ENCODE results near the gene ACTA1.
"Not testable (repeated sequence)": the region's sequence is repeated elsewhere in the genome, so short reads cannot be mapped to it uniquely, and the experiment has no call there.

ACTA1 gene

GRCh38 chr1:229438021-229438420 is 4.1 kb upstream of the ACTA1 start:
- DNase-seq = no peak

DNA sequence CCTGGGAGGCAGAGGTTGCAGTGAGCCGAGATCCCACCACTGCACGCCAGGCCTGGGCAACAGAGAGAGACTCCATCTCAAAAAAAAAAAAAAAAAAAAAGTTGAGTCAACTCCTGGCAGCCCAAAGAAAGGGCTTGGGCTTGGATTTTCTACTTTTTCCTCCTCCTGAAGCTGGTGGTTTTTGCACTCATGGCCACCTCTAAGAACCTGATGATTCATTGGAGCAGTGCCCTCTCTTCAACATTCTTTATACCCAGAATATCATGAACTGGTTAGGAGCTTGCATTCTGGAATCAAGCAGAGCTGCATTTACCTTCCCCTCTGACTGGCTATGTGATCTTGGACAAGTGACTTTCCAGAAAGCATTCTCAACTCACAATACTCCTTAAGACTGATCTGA is 3.5 kb upstream of the ACTA1 start:
- DNase-seq = no peak

- no peak for DNase-seq
Measured at GRCh38 chr1:229436201-229436600, 2.3 kb upstream of the ACTA1 start.

DNA sequence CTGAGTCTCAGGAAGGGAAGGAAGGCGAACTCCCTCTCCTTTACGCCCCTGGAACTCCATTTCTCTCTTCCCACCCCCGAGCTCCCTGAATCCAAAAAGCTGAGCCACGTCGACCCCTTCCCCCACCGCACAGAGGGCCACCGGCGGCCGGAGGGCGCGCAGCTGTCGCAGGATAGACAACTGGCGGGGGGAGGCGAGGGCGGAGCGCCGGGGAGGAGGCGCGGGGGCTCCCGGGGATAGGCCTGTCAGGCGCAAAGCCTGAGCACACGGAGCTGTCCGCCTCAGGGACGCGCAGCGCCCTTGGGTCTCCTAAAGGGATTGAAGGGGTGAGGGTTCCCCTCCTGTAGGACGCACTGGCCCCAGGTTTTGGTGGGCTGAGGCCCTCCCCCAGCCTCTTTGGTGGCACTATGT is 752 bp upstream of the ACTA1 start:
- no peak for DNase-seq

DNA sequence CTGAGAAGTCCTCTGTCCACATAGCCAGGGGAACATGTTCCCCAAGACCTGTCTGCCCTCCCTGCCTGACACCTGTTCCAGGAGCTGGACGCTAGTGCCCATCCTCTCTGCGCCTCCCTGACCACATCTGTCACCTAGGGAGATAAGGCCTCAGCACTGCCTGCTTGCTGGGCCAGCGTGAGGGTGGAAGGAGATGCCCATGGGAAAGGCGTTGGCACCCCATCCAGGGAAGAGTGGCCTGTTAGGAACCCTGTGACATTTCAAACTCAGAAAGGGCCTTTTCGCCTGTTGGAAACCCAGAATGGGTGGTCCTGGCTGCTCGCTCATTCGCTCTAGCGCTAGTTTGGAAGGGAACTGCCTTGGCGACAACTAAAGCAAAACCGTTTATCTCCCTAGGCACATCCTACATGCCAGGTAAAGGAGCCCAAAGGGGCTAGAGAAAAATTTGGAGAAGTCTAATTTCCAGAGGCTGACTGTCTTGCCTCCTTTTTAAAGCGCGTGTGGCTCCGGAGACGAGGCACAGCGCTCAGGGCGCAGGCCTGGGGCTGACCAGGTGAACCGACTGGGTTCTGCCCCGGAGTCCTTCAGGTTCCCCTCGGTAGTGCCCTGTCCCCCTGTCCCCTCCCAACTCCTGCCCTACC is 410 bp downstream of the ACTA1 start:
- no peak for DNase-seq

DNA sequence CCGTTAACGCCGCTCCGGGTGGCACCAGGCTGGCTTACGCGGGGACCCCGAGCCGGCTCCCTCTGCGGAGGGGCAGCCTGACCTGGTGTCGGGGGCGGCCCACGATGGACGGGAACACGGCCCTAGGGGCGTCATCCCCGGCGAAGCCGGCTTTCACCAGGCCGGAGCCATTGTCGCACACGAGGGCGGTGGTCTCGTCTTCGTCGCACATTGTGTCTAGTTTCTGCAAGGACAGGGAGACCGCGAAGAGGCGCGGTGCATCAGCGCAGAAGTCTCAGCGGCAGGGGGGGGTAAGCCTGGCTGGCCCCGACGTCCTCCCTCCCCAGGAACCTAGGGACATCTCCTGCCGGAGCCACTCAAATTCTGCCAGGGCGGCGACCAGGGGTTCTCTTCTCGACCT is 989 bp downstream of the ACTA1 start:
- DNase-seq = no peak

GRCh38 chr1:229432116-229432461 is 1.8 kb downstream of the ACTA1 start:
- no peak for DNase-seq

GRCh38 chr1:229431284-229432115 is 2.4 kb downstream of the ACTA1 start:
- DNase-seq = no peak

- peak; percentile 49 for DNase-seq
Measured at GRCh38 chr1:229430761-229431283, 3.1 kb downstream of the ACTA1 start.

- no peak for DNase-seq
Measured at GRCh38 chr1:229428256-229428655, 5.6 kb downstream of the ACTA1 start.

DNA sequence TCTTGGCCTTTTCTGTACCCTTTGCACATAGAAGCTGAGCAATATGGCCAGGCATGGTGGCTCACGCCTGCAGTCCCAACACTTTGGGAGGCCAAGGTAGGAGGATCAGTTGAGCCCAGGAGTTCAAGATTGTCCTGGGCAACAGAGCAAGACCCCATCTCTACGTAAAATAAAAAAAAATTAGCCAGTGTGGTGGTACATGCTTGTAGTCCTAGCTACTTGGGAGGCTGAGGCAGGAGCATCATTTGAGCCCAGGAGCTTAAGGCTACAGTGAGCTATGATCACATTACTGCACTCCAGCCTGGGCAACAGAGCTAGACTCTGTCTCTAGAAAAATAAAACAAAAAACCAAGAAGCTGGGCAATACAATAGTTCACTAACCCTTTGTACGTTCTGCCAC is 6.3 kb downstream of the ACTA1 start:
- no peak for DNase-seq

DNA sequence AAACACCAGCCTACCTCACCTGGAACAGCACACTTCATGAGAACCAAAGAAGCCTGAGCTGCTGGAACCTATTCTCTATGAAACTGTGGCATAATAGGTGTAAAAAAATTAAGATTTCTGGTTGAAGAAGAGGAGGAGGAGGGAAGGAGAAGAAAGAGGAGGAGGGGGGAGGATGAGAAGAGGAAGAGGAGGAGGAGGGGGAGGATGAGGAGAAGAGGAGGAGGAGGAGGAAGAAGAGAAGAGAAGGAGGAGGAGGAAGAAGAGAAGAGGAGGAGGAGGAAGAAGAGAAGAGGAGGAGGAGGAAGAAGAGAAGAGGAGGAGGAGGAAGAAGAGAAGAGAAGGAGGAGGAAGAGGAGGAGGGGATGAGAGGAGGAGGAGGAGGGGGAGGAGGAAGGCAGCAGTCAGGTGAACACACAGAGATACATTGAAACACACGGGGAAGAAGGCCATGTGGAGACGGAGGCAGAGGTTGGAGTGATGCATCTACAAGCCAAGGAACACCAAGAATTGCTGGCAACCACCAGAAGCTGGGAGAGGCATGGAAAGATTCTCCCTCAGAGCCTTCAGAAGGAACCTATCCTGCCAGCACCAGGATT is 8.2 kb downstream of the ACTA1 start:
- no peak for DNase-seq

DNA sequence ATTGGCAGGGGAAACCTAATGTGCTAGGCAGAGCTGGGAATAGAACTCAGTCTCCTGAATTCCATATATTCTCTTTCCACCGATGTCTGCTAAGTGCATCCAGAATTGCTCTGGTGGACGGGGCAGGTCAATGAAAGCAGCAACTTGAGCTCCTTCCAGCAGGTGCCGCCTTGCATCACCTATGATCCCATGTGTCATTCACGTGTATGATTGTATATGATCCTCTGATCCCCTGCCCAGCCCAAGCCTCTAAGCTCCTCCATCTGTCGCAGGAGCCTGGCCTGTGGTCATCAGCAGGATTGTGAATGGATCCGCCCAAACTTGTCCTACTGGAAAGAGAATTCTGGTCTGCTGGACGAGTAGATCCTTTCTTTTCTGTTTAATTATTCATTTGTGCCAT is 13.1 kb downstream of the ACTA1 start:
- DNase-seq = no peak

GRCh38 chr1:229420224-229420623 is 13.7 kb downstream of the ACTA1 start:
- DNase-seq = no peak

- not testable (repeated sequence) for DNase-seq
Measured at GRCh38 chr1:229418586-229418985, 15.3 kb downstream of the ACTA1 start.

GRCh38 chr1:229412810-229413209 is 21.1 kb downstream of the ACTA1 start:
- DNase-seq = not testable (repeated sequence)

DNA sequence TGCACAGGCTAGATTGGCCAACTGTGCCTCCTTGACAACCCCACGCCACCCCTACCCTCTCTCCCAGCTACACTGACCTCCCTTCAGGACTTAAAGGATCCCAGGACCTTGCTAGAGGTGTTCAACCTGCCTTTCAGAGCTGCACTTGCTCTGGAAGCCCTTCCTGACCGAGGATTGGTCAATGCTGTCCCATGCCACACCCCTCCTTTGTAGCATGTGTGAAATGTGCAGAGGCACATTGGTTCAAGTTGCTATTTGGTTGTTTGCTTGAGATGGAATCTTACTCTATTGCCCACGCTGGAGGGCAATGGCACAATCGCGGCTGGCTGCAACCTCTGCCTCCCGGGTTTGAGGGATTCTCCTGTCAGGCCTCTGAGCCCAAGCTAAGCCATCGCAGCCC is 21.8 kb downstream of the ACTA1 start:
- DNase-seq = no peak

DNA sequence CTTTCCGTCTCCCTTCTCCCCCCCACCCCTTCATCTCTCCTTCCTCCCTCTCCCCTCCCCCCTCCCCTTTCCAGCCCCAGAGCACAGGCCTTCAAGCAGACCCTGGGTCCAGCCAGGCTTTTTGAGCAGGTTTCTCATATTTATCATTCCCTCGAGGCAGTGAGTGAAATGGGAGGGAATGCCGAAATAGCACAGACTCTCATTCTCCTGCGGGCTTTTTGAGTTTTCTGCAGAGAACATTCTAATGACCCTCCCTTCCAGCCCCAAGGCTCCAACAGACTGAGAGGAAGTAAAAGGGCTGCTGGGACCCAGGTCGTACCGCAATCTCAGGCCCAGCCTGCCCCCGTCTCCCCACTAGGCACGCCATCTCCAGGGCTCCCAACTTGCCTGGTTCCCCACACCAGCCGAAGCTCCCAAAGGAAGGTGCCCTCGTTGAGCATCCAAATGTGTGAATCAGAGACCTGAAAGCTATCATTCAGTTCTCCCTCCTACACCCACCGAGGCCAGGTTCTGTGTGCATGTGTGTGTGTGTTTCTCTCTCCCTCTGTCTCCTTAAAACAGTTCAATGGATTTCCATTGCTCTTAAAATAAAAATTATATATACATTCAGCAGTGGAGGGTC is 22.3 kb downstream of the ACTA1 start:
- no peak for DNase-seq

- no peak for DNase-seq
Measured at GRCh38 chr1:229410692-229411433, 23.0 kb downstream of the ACTA1 start.

DNA sequence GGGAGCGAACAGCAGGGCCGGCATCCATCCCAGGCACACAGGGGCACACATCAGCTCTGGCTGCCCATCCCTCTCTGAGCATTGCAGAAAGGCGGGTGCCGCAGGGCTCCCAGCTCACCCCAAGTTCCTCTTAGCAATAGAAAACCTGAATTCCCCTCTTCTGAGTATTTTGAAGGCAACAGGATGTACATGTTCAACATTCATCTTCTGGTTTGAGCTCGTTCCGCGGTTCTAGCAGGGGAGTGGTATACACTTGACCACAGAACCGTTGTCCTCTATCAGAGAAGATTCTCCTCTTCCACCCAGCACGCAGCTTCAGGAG is 23.6 kb downstream of the ACTA1 start:
- DNase-seq = no peak

- DNase-seq = no peak
Measured at GRCh38 chr1:229409616-229410369, 24.1 kb downstream of the ACTA1 start.

DNA sequence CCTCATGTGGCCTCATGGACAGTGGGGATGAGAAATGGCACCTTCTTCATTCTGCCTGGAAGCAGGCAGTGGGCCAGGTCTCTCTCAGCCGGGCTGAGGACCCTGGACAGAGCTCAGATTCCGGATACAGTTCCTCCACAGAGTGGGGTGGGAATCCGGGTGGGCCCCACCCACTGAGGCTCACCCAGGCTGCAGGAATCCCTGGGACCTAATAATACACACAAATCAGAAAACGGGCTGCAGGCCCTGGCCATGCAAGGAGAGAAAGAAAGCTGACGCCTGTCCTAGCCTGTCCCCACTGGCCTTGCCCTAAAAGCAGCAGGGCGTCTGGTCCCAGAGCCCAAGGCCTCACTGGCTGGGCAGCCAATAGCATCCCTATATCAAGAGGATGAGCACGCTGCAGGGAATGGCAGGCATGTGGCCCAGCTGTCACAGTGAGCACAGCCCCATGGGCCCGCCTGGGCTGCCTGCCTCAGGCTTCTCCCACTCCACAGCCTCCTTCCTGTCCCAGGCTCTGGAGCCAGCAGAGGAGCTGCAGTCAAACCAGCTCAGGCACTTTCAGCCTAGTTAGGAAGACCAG is 25.3 kb downstream of the ACTA1 start:
- DNase-seq = no peak

All from CD4-positive, alpha-beta T cell treated with Interleukin-17A for 4 hours (primary cell).